ENCODE results near the gene XAF1.

DNA sequence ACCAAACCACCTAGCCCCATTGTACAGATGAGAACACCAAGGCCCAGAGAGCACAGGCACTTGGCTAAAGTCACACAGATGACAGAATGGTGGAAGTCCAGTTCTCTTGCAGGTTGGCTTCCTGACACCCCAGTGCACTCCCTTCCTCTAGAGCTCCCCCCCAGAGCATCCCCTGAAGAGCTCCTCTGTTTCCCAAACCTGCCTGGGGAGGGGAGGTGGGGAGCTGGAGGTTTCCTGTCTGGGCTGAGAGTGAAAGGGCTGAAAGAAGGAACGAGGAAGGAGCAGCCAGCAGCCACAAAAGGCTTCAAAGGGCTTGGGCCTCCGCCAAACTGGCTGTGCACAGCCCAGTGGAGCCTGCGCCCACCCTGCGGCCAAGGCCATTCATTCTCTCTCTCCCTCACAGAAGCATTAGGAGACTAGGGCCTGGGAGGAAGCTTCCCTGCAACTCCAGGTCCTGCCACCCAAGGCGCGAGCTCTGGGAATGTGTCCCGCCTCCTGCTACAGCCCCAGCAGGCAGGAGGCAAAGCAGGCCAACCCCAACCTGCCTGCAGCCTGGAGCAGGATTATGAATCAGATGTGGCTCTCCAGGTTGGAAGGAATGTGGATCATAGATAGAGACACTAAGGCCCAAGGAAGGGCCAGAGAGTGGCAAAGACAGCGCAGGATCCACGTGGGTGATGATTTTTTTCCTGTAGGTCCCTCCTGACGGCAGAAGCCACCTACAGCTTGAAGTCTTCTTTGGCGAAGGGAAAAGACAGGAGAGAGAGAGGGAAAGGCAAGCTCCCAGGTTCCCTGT lies 43.6 kb upstream of the XAF1 start:
- TF ChIP-seq EZH2phosphoT487 (IDR thresholded peaks at IDR 0.05; ENCODE audit: unreplicated experiment) = no peak
- TF ChIP-seq, protein P1, sequence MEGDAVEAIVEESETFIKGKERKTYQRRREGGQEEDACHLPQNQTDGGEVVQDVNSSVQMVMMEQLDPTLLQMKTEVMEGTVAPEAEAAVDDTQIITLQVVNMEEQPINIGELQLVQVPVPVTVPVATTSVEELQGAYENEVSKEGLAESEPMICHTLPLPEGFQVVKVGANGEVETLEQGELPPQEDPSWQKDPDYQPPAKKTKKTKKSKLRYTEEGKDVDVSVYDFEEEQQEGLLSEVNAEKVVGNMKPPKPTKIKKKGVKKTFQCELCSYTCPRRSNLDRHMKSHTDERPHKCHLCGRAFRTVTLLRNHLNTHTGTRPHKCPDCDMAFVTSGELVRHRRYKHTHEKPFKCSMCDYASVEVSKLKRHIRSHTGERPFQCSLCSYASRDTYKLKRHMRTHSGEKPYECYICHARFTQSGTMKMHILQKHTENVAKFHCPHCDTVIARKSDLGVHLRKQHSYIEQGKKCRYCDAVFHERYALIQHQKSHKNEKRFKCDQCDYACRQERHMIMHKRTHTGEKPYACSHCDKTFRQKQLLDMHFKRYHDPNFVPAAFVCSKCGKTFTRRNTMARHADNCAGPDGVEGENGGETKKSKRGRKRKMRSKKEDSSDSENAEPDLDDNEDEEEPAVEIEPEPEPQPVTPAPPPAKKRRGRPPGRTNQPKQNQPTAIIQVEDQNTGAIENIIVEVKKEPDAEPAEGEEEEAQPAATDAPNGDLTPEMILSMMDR (conservative IDR thresholded peaks at IDR 0.05; ENCODE audit: low read depth in 2 of 2) = no peak
